AG09309 (cell line): ENCODE data around the gene ARMC2.

Experiments
- DNase-seq: peaks from one replicate; pipeline ENCODE4 v3.0.0-alpha.2; 2010; ENCODE audit warnings: low read depth
- H3K4me3 ChIP-seq: 2 replicates; pipeline ENCODE4 v1.5.1; 2011; ENCODE audit warnings: mild to moderate bottlenecking, low read depth, low read length, moderate library complexity; ENCODE audit not compliant: control insufficient read depth
- TF ChIP-seq, protein P1 (sequence below): IDR thresholded peaks from 2 replicates; pipeline ENCODE4 v1.5.1; 2011; ENCODE audit warnings: mild to moderate bottlenecking, low read depth, low read length, inconsistent platforms; ENCODE audit not compliant: insufficient read depth, control insufficient read depth; ENCODE audit errors: missing control alignments

ARMC2 gene

DNA sequence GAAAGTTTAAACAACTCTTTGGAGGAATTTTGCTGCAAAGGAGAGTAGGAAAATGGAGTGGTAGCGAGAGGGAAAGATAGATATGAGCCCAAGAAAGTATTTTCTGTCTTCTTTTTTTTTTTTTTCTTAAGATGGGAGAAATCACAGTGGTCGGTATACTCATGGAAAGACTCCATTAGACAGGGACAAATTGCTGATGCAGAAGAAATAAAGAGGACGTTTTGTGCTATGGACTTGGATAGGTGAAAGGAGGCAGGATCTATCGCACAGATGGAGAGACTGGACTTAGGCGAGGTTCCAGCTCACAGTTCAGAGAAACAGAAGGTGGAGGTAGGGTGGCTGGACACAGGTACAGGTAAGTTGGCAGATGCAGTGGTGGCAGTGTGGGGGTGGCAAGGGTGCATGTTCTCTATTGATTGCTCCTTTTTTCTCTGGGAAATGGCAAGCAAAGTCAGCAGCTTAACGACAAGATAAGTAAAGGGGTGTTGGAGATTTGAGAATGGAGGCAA lies 44.2 kb upstream of the ARMC2 start:
- TF ChIP-seq, protein P1, sequence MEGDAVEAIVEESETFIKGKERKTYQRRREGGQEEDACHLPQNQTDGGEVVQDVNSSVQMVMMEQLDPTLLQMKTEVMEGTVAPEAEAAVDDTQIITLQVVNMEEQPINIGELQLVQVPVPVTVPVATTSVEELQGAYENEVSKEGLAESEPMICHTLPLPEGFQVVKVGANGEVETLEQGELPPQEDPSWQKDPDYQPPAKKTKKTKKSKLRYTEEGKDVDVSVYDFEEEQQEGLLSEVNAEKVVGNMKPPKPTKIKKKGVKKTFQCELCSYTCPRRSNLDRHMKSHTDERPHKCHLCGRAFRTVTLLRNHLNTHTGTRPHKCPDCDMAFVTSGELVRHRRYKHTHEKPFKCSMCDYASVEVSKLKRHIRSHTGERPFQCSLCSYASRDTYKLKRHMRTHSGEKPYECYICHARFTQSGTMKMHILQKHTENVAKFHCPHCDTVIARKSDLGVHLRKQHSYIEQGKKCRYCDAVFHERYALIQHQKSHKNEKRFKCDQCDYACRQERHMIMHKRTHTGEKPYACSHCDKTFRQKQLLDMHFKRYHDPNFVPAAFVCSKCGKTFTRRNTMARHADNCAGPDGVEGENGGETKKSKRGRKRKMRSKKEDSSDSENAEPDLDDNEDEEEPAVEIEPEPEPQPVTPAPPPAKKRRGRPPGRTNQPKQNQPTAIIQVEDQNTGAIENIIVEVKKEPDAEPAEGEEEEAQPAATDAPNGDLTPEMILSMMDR: no peak
- no peak for DNase-seq
- H3K4me3 ChIP-seq: no peak overlapping the region

DNA sequence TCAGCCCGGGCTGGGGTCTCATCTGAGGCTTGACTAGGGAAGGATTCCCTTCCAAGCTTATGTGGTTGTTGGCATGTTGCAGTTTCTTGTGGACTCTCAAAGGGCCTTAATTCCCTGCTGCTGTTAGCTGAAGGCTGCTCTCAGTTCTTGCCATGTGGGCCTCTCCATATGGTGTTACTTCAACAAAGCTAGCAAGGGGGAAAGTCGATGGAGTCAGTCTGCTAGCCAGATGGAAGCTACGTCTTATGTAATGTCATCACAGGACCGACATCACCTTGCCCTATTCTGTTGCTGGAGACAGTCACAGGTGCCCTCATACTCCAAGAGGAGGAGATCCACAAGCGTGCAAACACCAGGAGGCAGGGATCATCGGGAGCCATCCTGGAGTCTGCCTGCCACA lies 43.3 kb upstream of the ARMC2 start:
- no peak overlapping the region for H3K4me3 ChIP-seq
- DNase-seq: no peak

DNA sequence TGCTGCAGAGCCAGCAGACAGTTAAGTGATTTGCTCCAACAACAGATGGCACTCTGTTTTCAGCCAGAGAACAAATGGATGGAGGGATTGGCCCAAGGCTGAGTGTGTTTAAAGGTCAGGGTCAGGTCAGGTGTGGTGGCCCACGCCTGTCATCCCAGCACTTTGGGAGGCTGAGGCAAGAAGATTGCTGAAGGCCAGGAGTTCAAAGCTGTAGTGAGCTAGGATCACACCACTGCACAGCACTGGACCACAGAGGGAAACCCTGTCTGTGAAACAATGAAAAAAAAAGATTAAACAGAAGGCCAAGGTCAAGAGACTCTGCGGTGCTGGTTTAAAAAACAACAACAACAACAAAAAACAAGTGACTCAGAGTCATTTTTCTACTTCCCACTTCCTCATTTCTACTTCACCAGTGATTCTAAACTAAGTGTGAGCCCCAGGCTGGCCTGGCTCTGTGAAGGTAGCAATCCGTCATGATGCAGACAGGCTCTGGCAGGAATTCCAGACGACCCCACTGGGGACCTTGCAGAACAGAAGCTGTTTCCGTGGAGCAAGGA lies 42.5 kb upstream of the ARMC2 start:
- TF ChIP-seq, protein P1: no peak
- no peak overlapping the region for H3K4me3 ChIP-seq
- no peak for DNase-seq

More for the DNA sequence above, 43.3 kb upstream of the ARMC2 start:
- TF ChIP-seq, protein P1: no peak

DNA sequence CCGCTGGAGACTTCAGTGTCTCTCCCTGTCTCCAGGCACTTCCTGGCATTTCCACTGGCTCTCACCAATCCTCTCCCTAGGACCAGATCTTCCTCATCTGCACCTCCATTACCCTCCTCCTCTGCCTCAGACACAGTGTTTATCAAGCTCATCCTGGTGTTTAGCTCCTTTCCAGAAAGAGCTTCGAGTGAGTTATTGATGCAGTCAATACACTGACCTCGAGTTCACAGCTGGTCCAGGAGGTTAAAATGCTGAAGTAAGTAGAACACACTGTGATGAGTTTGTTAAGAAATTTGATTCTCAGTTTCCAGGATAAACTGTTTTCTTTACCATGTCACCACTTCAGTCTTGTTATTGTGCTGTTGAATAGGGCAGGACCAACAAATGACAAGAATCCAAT lies 42.1 kb upstream of the ARMC2 start:
- no peak overlapping the region for H3K4me3 ChIP-seq
- DNase-seq: no peak
- TF ChIP-seq, protein P1: no peak

DNA sequence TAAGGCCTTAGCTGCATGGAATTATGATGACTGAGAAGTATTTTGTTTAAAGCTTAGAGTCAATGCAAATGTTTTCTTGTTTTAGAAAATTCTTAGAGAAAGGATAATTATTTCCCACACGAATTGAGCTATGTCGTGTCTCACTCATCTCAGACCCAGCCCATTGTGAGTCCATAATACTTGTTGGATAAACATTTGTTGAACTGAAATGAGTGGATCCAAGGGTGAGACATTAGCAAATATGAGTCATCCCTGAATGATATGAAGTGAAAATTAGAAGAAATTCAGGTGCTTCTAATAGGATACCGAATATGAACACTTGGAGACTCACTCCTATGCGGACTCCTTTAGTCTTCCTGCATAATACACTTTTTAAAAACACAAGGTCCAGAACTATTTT lies 41.6 kb upstream of the ARMC2 start:
- no peak for DNase-seq
- no peak overlapping the region for H3K4me3 ChIP-seq
- TF ChIP-seq, protein P1: no peak

DNA sequence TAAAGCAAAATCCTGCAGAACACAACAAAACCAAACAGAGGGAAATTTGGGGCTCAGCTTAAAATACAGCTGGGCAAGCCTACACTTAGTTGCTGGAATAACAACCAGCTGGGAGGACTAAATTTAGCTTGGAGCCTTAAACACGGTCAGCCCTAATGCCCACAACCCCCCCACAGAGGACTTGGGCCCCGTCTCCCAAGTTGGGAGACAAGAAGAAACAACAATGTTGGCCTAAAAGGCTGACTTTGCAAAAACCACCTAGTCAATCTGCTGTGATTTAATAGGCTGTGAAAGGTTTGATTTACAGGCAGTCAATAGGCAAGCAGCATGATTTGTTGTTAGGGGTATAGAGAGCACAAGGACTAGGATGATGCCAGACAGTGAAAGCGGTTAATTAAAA lies 40.3 kb upstream of the ARMC2 start:
- no peak overlapping the region for H3K4me3 ChIP-seq
- TF ChIP-seq, protein P1: no peak
- no peak for DNase-seq
